Natural killer cell treated with Interleukin-12 subunit alpha and Interleukin-12 subunit beta and Interleukin-15 and Interleukin-18, amount 100 ng/mL, for 72 hours (primary cell): ENCODE data around the gene RENBP. TPM values are rescaled to one million over a fixed set of nuclear protein-coding genes. Genes with fewer than 3 reads are reported as not detected.

ENCODE experiments used
- ATAC-seq, 2 donors: fragments of 150-1000 bp; cut with Tn5 transposase in 1 of 2; sonication (Bioruptor Pico), chemical (Tn5 transposase) in 1 of 2; 2 replicates each; pipeline ENCODE4 v1.10.0; 2021
- DNase-seq: peaks from one replicate; pipeline ENCODE4 v3.0.0; 2022; ENCODE audit warnings: low spot score
- H3K27ac Mint-ChIP-seq, 2 donors: 1 replicate in 1 of 2; 2 replicates in 1 of 2; pipeline ENCODE4 v1.8.0; 2022; ENCODE audit warnings: mixed read lengths in 2 of 2, mild to moderate bottlenecking in 1 of 2, moderate library complexity in 1 of 2
- H3K27me3 Mint-ChIP-seq, 2 donors: 1 replicate in 1 of 2; 2 replicates in 1 of 2; pipeline ENCODE4 v1.8.0; 2022; ENCODE audit warnings: mixed read lengths in 2 of 2
- H3K36me3 Mint-ChIP-seq: one replicate; pipeline ENCODE4 v1.8.0; 2022; ENCODE audit warnings: mixed read lengths
- H3K4me1 Mint-ChIP-seq, 2 donors: 1 replicate in 1 of 2; 2 replicates in 1 of 2; pipeline ENCODE4 v1.8.0; 2022; ENCODE audit warnings: low read depth in 2 of 2, mixed read lengths in 2 of 2, mild to moderate bottlenecking in 1 of 2
- H3K4me3 Mint-ChIP-seq: one replicate; pipeline ENCODE4 v1.8.0; 2022; ENCODE audit warnings: mixed read lengths
- H3K9me3 Mint-ChIP-seq: 2 replicates; pipeline ENCODE4 v1.8.0; 2022; ENCODE audit warnings: mixed read lengths
- total RNA-seq, 2 donors: library from RNA; stranded (reverse); gene quantifications; one replicate each; pipeline ENCODE4 v1.2.3, GENCODE V29; 2022

The RENBP gene
- total RNA-seq, 2 donors from 2014 or later = 4.8 to 5.4 TPM

GRCh38 chrX:153944800-153945150 is 332 bp upstream of the RENBP start:
- ATAC-seq (peak; percentile 11 to 23), DNase-seq (no peak)
- H3K4me1 Mint-ChIP-seq = peaks cover 14 to 17% of the 10 kb centered on the region in 2 donors
- peaks cover 6% of the 10 kb centered on the region for H3K36me3 Mint-ChIP-seq
- peaks cover 0 to 3% of the 10 kb centered on the region in 2 donors for H3K27me3 Mint-ChIP-seq
- H3K9me3 Mint-ChIP-seq = no peaks in the 10 kb centered on the region
- H3K4me3 Mint-ChIP-seq = peak overlapping the region; percentile 66
- H3K27ac Mint-ChIP-seq = no peak overlapping the region

DNA sequence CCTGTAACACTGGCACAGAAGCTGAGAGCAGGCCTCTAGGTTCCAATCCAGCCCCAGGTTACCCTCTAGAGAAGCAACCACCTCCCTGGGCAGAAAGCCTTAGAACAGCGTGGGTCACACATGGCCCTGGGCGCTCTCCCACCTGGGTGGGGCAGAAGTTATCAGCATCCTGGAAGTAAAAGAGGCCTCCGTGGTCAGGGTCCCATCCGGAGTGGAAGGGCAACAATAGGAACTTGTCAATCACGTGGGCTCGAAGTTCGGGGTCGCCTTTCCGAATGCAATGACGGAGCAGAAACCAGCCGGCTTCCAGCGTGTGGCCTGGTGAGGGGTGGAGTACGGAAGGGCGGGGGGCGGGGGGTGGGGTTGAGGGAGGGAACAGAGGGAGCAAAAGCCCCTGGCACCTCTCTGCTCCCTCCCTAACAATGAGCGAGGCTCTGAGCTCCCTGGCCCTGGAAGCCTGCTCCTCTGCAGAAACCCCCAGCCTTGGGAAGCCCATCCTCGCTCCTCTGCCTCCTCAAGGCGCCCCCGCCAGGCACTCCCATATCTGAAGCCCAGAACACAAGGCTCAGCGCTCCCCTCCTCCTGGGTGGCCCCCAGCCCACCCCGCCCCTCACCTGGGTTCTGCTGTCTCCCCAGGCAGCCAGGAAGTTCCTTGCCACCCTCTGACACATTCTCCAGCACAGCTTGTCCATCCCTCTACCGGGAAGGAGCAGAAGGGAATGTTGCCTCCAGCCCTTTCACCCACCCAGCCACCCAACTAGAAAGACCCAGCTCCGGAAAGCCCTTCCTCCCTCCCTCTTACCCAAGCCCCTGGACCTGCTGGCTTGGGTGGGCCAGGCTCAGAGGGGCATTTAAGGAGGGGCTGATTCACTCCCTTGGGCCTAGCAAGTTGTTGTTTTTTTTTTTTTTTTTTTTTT is 2.8 kb downstream of the RENBP start:
- Mint-ChIP-seq H3K9me3 (no peaks in the 10 kb centered on the region), H3K4me1 (peaks cover 0 to 10% of the 10 kb centered on the region in 2 donors), H3K4me3 (peak overlapping the region; percentile 60), H3K36me3 (no peaks in the 10 kb centered on the region), H3K27me3 (peaks cover 0 to 5% of the 10 kb centered on the region in 2 donors), H3K27ac (no peak overlapping the region)
- no peak for ATAC-seq
- DNase-seq = no peak

DNA sequence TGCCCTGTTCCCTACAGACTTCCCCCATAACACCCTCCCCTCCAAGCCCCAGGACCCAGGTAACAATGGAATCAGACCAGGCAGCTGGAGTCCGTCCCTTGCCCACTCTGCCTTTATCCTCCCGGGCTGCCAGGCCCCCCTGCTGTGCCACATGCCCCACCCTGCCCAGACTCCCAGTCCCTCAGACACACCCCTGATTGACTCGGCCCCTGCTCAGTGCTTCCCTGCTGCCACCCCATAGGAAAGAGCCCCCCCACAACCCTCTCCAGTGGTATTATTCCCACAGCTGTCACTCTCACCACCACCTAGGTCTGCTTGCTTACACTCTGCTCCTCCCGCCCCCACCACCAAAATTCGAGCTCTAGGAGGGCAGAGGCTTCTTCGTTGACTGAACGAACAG is 4.9 kb downstream of the RENBP start:
- Mint-ChIP-seq H3K27me3 (peaks cover 0 to 6% of the 10 kb centered on the region in 2 donors), H3K27ac (no peak overlapping the region), H3K4me3 (no peak overlapping the region), H3K36me3 (no peaks in the 10 kb centered on the region), H3K9me3 (no peaks in the 10 kb centered on the region), H3K4me1 (peaks cover 0 to 15% of the 10 kb centered on the region in 2 donors)
- DNase-seq (no peak), ATAC-seq (no peak)

GRCh38 chrX:153938226-153938786 is 6.1 kb downstream of the RENBP start:
- peaks cover 0 to 6% of the 10 kb centered on the region in 2 donors for H3K27me3 Mint-ChIP-seq
- DNase-seq (no peak), ATAC-seq (no peak)
- H3K4me3 Mint-ChIP-seq = no peak overlapping the region
- no peaks in the 10 kb centered on the region for H3K36me3 Mint-ChIP-seq
- H3K9me3 Mint-ChIP-seq = no peaks in the 10 kb centered on the region
- peaks cover 0 to 17% of the 10 kb centered on the region in 2 donors for H3K4me1 Mint-ChIP-seq
- H3K27ac Mint-ChIP-seq = no peak overlapping the region

GRCh38 chrX:153937056-153937455 is 7.4 kb downstream of the RENBP start:
- Mint-ChIP-seq H3K27ac (peak overlapping the region in 1 of 2 donors; percentile 19), H3K9me3 (no peaks in the 10 kb centered on the region), H3K4me3 (no peak overlapping the region), H3K4me1 (peaks cover 0 to 17% of the 10 kb centered on the region in 2 donors), H3K36me3 (no peaks in the 10 kb centered on the region), H3K27me3 (peaks cover 0 to 6% of the 10 kb centered on the region in 2 donors)
- ATAC-seq (no peak), DNase-seq (no peak)

GRCh38 chrX:153935326-153935851 is 9.1 kb downstream of the RENBP start:
- no peak for ATAC-seq
- no peak overlapping the region for H3K27ac Mint-ChIP-seq
- peak overlapping the region; percentile 56 for H3K4me3 Mint-ChIP-seq
- DNase-seq = no peak
- no peaks in the 10 kb centered on the region for H3K9me3 Mint-ChIP-seq
- peaks cover 0 to 2% of the 10 kb centered on the region in 2 donors for H3K27me3 Mint-ChIP-seq
- peaks cover 4 to 18% of the 10 kb centered on the region in 2 donors for H3K4me1 Mint-ChIP-seq
- no peaks in the 10 kb centered on the region for H3K36me3 Mint-ChIP-seq

DNA sequence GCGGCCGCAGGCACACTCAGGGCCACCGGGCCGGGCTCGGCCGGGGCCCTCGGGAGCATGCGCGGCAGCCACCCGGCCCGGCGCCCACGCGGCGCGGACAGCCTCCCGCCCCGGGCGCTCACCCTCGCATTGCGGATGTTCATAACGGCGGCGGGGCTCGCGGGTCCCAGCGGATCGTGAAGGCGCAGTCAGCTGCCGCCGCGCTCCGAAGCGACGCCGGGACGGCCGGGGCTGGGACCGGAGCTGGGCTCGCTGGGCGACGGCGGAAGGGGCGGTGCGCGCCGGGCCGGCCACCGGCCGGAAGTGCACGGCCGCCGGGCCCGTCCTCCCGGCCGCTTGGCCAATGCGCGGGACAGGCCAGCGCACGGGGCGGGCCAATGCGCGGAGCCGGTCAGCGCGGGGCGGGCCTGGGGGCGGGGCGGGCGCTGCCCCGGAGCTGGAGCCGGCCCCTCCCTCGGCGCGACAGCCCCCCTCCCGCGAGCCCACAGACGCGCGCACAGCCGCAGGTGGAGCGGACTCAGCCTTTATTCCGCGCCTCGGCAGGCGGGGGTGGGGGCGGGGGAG is 9.6 kb downstream of the RENBP start, which contains the start of gene NAA10:
Gene NAA10 (minus strand): TSS at position 276 of the 564 bp plus-strand sequence. CDS start 133 bp downstream, at position 143.
- ATAC-seq (peak; percentile 97 to 98), DNase-seq (peak; percentile 85)
- H3K36me3 Mint-ChIP-seq = no peaks in the 10 kb centered on the region
- H3K27me3 Mint-ChIP-seq = peaks cover 0 to 2% of the 10 kb centered on the region in 2 donors
- peak within 1 kb of the TSS; percentile 82 for H3K4me3 Mint-ChIP-seq
- H3K27ac Mint-ChIP-seq = peak within 1 kb of the TSS; percentile 27 to 47
- no peaks in the 10 kb centered on the region for H3K9me3 Mint-ChIP-seq
- H3K4me1 Mint-ChIP-seq = peaks cover 4 to 18% of the 10 kb centered on the region in 2 donors

DNA sequence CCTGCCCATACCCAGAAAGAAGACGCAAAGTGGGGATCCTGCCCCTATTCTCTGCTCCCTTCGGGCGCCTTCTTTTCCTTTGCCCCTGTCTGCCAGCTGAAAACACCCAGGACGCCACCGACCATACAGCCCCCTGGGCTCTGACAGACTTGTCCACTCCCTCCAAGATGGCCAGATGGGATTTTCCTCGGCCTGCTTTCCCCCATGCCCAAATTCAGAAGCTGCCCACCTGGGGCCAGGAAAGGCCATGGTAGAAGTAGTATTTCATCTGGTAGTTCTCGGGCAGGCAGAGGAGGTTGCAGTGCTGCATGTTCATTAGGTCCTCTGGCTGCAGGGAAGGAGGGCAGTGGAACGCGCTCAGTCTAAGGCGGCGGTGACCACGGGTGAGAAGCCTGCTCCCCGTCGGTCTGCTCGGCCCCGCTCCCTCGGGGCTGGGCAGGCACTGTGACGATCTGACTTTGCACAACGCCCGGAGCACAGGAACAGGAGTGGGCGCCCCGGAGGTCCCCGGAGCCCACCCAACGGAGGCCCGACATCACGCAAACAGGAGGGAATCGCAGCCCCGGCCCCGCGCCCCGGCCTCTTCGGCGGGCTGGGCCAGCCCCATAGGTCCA is 10.2 kb downstream of the RENBP start:
- Mint-ChIP-seq H3K9me3 (no peaks in the 10 kb centered on the region), H3K27me3 (peaks cover 0 to 2% of the 10 kb centered on the region in 2 donors), H3K4me1 (peaks cover 4 to 20% of the 10 kb centered on the region in 2 donors), H3K27ac (peak overlapping the region; percentile 27 to 47), H3K4me3 (peak overlapping the region; percentile 82), H3K36me3 (no peaks in the 10 kb centered on the region)
- DNase-seq (no peak), ATAC-seq (peak; percentile 21 to 55)

DNA sequence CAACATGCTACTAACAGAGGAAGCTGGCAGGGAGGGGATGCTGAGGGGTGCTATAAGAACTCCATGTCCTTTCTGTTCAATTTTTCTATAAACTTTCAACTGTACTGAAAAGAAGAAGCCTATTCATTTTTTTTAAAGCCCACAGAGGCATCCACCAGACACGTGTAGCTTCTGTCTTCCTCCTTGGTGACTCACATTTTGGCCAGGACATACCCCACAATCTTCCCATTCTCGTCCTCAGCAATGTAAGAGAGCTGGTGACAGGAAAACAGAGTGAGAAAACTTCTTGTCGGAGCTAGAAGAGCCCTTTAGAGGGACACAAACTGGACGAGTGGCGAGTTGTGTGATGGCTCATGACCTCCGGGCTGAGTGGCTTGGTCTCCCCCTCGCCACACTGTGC is 10.7 kb downstream of the RENBP start:
- peaks cover 0 to 2% of the 10 kb centered on the region in 2 donors for H3K27me3 Mint-ChIP-seq
- DNase-seq = no peak
- H3K36me3 Mint-ChIP-seq = no peaks in the 10 kb centered on the region
- H3K9me3 Mint-ChIP-seq = no peaks in the 10 kb centered on the region
- no peak for ATAC-seq
- H3K4me3 Mint-ChIP-seq = peak overlapping the region; percentile 82
- peaks cover 8 to 20% of the 10 kb centered on the region in 2 donors for H3K4me1 Mint-ChIP-seq
- peak overlapping the region; percentile 27 to 47 for H3K27ac Mint-ChIP-seq

GRCh38 chrX:153932220-153932915 is 12.1 kb downstream of the RENBP start:
- H3K36me3 Mint-ChIP-seq = no peaks in the 10 kb centered on the region
- peaks cover 0 to 2% of the 10 kb centered on the region in 2 donors for H3K27me3 Mint-ChIP-seq
- H3K9me3 Mint-ChIP-seq = no peaks in the 10 kb centered on the region
- H3K27ac Mint-ChIP-seq = no peak overlapping the region
- H3K4me3 Mint-ChIP-seq = no peak overlapping the region
- ATAC-seq (no peak), DNase-seq (no peak)
- H3K4me1 Mint-ChIP-seq = peaks cover 8 to 22% of the 10 kb centered on the region in 2 donors

DNA sequence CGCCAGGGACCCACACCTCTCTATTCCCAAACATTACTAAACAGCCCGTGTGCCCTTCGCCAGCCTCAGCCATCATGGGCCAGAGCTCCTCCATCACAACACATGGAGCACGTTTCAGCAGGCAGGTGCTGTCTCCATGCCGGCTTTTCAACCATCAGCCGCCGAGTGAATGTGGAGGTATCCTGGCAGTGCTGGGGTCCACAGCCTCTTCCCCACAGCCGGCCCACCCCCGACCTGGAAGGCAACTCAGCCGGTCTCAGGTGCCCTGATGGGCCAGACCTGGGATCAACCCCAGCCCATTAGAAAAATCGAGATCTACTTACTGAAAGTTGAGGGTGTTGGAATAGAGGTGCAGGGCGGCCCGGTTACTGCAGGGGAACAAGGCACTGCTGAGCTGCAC is 12.7 kb downstream of the RENBP start:
- DNase-seq (no peak), ATAC-seq (no peak)
- Mint-ChIP-seq H3K4me1 (peaks cover 8 to 28% of the 10 kb centered on the region in 2 donors), H3K27ac (peak overlapping the region in 1 of 2 donors; percentile 62), H3K4me3 (no peak overlapping the region), H3K27me3 (peaks cover 0 to 2% of the 10 kb centered on the region in 2 donors), H3K9me3 (no peaks in the 10 kb centered on the region), H3K36me3 (no peaks in the 10 kb centered on the region)

DNA sequence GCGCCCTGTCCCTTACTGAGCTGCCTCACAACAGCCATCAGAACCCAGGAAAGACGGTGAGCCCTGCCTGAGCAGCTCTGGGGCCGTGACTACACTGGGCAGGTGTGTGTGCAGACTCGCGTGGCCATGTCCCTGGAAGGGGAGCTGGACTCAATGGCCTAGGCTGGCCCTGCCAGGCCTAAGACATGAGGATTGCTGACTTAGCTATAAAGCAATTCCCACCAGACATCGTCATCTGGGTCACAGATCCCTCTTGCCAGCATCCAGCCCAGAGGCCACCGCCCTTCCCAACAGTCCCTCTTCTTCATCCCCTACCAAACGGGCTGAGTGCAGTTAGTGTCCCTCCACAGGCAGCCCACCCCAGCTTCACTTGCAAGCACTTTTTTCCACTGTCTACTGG is 13.3 kb downstream of the RENBP start:
- ATAC-seq (no peak), DNase-seq (no peak)
- no peaks in the 10 kb centered on the region for H3K9me3 Mint-ChIP-seq
- H3K4me3 Mint-ChIP-seq = no peak overlapping the region
- no peaks in the 10 kb centered on the region for H3K36me3 Mint-ChIP-seq
- peaks cover 8 to 28% of the 10 kb centered on the region in 2 donors for H3K4me1 Mint-ChIP-seq
- peak overlapping the region in 1 of 2 donors; percentile 62 for H3K27ac Mint-ChIP-seq
- no peaks in the 10 kb centered on the region for H3K27me3 Mint-ChIP-seq
